Caki2 (cell line): Measurements from ENCODE around the gene ZC3H7A. TPM values are rescaled to one million over a fixed set of nuclear protein-coding genes. Genes with fewer than 3 reads are reported as not detected.
"Not testable (repeated sequence)": the region's sequence is repeated elsewhere in the genome, so short reads cannot be mapped to it uniquely, and the experiment has no call there.

Experiments
- DNase-seq: peaks from one replicate; pipeline ENCODE4 v3.0.0-alpha.2; 2015; ENCODE audit warnings: low read depth
- in situ Hi-C: cut with HindIII; loops from 2 replicates; pipeline ENCODE4 v1.10.0; 2016; ENCODE audit warnings: low sequenced_read_pairs, low pct_unique_long_range_greater_than_20kb, mixed read lengths
- total RNA-seq: library from RNA; depleted of rRNA; stranded (reverse); fragments of >200 nt; shearing (Covaris generic); gene quantifications from 2 replicates; pipeline ENCODE4 v1.2.3, GENCODE V29; 2014; ENCODE audit warnings: low replicate concordance; rRNA removed

The ZC3H7A gene
- 18.8 and 31.2 TPM in 2 replicates for total RNA-seq

- in situ Hi-C loops, result no loop called here
- peak; percentile 98 for DNase-seq
Observed at GRCh38 chr16:11797166-11797956, at the start of gene ZC3H7A. TSS of gene ZC3H7A (minus strand) at chr16:11797258. CDS start at chr16:11782354, 14,904 bp downstream.

- in situ Hi-C loops, result no loop called here
- no peak for DNase-seq
Observed at GRCh38 chr16:11844499-11844898, 47.4 kb upstream of the ZC3H7A start.

GRCh38 chr16:11843861-11844260 lies 46.8 kb upstream of the ZC3H7A start:
- no peak for DNase-seq
- in situ Hi-C loops, result no loop called here

GRCh38 chr16:11843206-11843605 lies 46.1 kb upstream of the ZC3H7A start:
- DNase-seq, result no peak
- in situ Hi-C loops, result no loop called here

- no peak for DNase-seq
- in situ Hi-C loops, result no loop called here
Observed at GRCh38 chr16:11841026-11841425, 44.0 kb upstream of the ZC3H7A start.

- in situ Hi-C loops, result no loop called here
- peak; percentile 68 for DNase-seq
Observed at GRCh38 chr16:11836650-11837244, 39.7 kb upstream of the ZC3H7A start.

- DNase-seq, result peak; percentile 29
- in situ Hi-C loops, result no loop called here
Observed at GRCh38 chr16:11835891-11836649, 39.0 kb upstream of the ZC3H7A start.

- DNase-seq, result no peak
- in situ Hi-C loops, result no loop called here
Observed at GRCh38 chr16:11835309-11835708, 38.3 kb upstream of the ZC3H7A start.

- in situ Hi-C loops, result no loop called here
- DNase-seq, result no peak
Observed at GRCh38 chr16:11833951-11834695, 37.1 kb upstream of the ZC3H7A start.

- in situ Hi-C loops, result no loop called here
- DNase-seq, result no peak
Observed at GRCh38 chr16:11828696-11829095, 31.6 kb upstream of the ZC3H7A start.

- in situ Hi-C loops, DNase-seq: not testable (repeated sequence)
Observed at GRCh38 chr16:11825520-11826165, 28.6 kb upstream of the ZC3H7A start.

- in situ Hi-C loops, result no loop called here
- DNase-seq, result no peak
Observed at GRCh38 chr16:11824362-11824761, 27.3 kb upstream of the ZC3H7A start.

GRCh38 chr16:11823645-11824044 lies 26.6 kb upstream of the ZC3H7A start:
- DNase-seq, in situ Hi-C loops: not testable (repeated sequence)

- in situ Hi-C loops, result no loop called here
Observed at GRCh38 chr16:11819798-11820197, 22.7 kb upstream of the ZC3H7A start.

GRCh38 chr16:11818970-11819369 lies 21.9 kb upstream of the ZC3H7A start:
- in situ Hi-C loops, DNase-seq: not testable (repeated sequence)

More at GRCh38 chr16:11819798-11820197, 22.7 kb upstream of the ZC3H7A start:
- DNase-seq, result no peak

- in situ Hi-C loops, result no loop called here
- no peak for DNase-seq
Observed at GRCh38 chr16:11816123-11816522, 19.1 kb upstream of the ZC3H7A start.

GRCh38 chr16:11814800-11815199 lies 17.7 kb upstream of the ZC3H7A start:
- in situ Hi-C loops, DNase-seq: not testable (repeated sequence)

- in situ Hi-C loops, result no loop called here
- DNase-seq, result no peak
Observed at GRCh38 chr16:11806721-11807120, 9.7 kb upstream of the ZC3H7A start.
